ENCODE results near the gene MRPL51. TPM values are rescaled to one million over a fixed set of nuclear protein-coding genes. Genes with fewer than 3 reads are reported as not detected.

Gene MRPL51
- total and polyA plus RNA-seq, 2 of the 8 experiments (the other 6 are each of a cell fraction or from before 2014, with no cell fraction given): 119 to 331 TPM

GRCh38 chr12:6523708-6524107 lies 30.6 kb upstream of the MRPL51 start:
- Histone ChIP-seq H2AK5ac (ENCODE audit: low read depth, low read length) (no peak overlapping the region), H2BK12ac (ENCODE audit: low read depth, low read length) (no peak overlapping the region), H2BK15ac (ENCODE audit: low read length) (no peak overlapping the region), H3K9me3 (ENCODE audit: insufficient read depth in 2 of 2, low read depth in 1 of 2, low read length in 1 of 2) (no peaks in the 10 kb centered on the region), H3K4me2 (ENCODE audit: insufficient read depth in 1 of 2, low read depth in 2 of 2, low read length in 2 of 2) (no peak overlapping the region), H3K23me2 (ENCODE audit: low read depth, low read length) (peaks cover 1% of the 10 kb centered on the region; the same call in 1 of the 2 replicates), H3K27me3 (replicated peaks in 1 of 4; ENCODE audit: control insufficient read depth in 3 of 4, extremely low read depth in 1 of 4, insufficient read depth in 3 of 4, low read length in 3 of 4) (no peaks in the 10 kb centered on the region), H4K5ac (ENCODE audit: insufficient read length, low read depth, low read length) (no peak overlapping the region), H2BK120ac (replicated peaks; ENCODE audit: low read depth, low read length) (no peak overlapping the region), H4K20me1 (replicated peaks in 1 of 2; ENCODE audit: control insufficient read depth in 1 of 2, insufficient read depth in 2 of 2, low read length in 2 of 2) (peaks cover 3 to 8% of the 10 kb centered on the region in 2 experiments), H3K23ac (ENCODE audit: insufficient read length) (no peak overlapping the region), H2BK5ac (ENCODE audit: low read depth, low read length) (no peak overlapping the region), H3K79me2 (ENCODE audit: control insufficient read depth in 1 of 2, insufficient read depth in 2 of 2, low read length in 2 of 2) (no peaks in the 10 kb centered on the region), H2BK20ac (ENCODE audit: low read length) (no peak overlapping the region), H3K56ac (replicated peaks; ENCODE audit: insufficient read length, low read depth, low read length) (no peak overlapping the region), H3K4me3 (ENCODE audit: extremely low read depth in 1 of 4, insufficient read depth in 2 of 4, low read depth in 3 of 4, low read length in 4 of 4) (no peak overlapping the region), H4K8ac (ENCODE audit: extremely low read depth, insufficient read depth, low read length) (no peak overlapping the region), H4K91ac (replicated peaks; ENCODE audit: insufficient read length, low read length) (no peak overlapping the region), H3K27ac (ENCODE audit: low read depth, low read length) (no peak overlapping the region), H3K79me1 (ENCODE audit: low read depth, low read length) (no peaks in the 10 kb centered on the region), H3K4me1 (replicated peaks in 1 of 4; ENCODE audit: control insufficient read depth in 3 of 4, insufficient read depth in 4 of 4, low read length in 3 of 4) (peaks cover 0 to 1% (median 0%) of the 10 kb centered on the region in 4 experiments; a peak in 1 of 7 replicates), H3K9ac (replicated peaks in 1 of 4; ENCODE audit: extremely low read depth in 1 of 4, low read depth in 3 of 4, low read length in 3 of 4) (no peak overlapping the region), H2AFZ (ENCODE audit: low read length) (no peak overlapping the region), H3K14ac (ENCODE audit: insufficient read length) (no peak overlapping the region), H3K4ac (replicated peaks; ENCODE audit: insufficient read length, low read depth, low read length) (no peak overlapping the region), H3K36me3 (ENCODE audit: control insufficient read depth in 2 of 4, insufficient read depth in 4 of 4, low read length in 3 of 4) (peaks cover 65 to 95% (median 88%) of the 10 kb centered on the region in 4 experiments), H3K18ac (ENCODE audit: extremely low read depth, low read length) (no peak overlapping the region)
- 87% methylated on average over 3 of the region's 3 CpGs; no CpG with 5 or more reads in 1 of the 2 experiments for WGBS, 2 experiments (ENCODE audit: extremely low coverage in 1 of 2, insufficient coverage in 1 of 2, insufficient read length in 1 of 2, insufficient replicate concordance in 2 of 2, low coverage in 1 of 2, low lambda C conversion rate in 2 of 2, missing lambda C conversion rate in 1 of 2)
- FAIRE-seq (no peak), DNase-seq (ENCODE audit: low read depth in 1 of 2, low spot score in 2 of 2) (no peak)
- CTCF ChIA-PET (ENCODE audit: partially characterized antibody): interaction anchor here (1.0 to 1.4 kb wide), 3 partner anchors 9 to 76 kb away, joined by 3 to 5 read pairs (median 4); no protein-coding TSS in a partner anchor
- no peak for TF ChIP-seq CBX5 (IDR thresholded peaks at IDR 0.05; ENCODE audit: low read depth, low read length)
- TF ChIP-seq NANOG (IDR thresholded peaks at IDR 0.05; ENCODE audit: insufficient read depth, low read depth, low read length, poor library complexity, severe bottlenecking): no peak
- TF ChIP-seq BCL11A (IDR thresholded peaks at IDR 0.05; ENCODE audit: low read depth in 2 of 2, low read length in 2 of 2): no peak
- no peak for TF ChIP-seq CEBPB (IDR thresholded peaks at IDR 0.05; ENCODE audit: low read depth, low read length)
- no peak for TF ChIP-seq SIN3A (conservative IDR thresholded peaks at IDR 0.05 in 1 of 2, IDR thresholded peaks at IDR 0.05 in 1 of 2; ENCODE audit: low read depth in 1 of 2, low read length in 2 of 2)
- TF ChIP-seq ASH2L (IDR thresholded peaks at IDR 0.05; ENCODE audit: low read length): no peak
- no peak for TF ChIP-seq SP2 (IDR thresholded peaks at IDR 0.05; ENCODE audit: low read length)
- TF ChIP-seq TEAD4 (IDR thresholded peaks at IDR 0.05; ENCODE audit: low read depth, low read length): no peak
- no peak for TF ChIP-seq CREB1 (IDR thresholded peaks at IDR 0.05)
- TF ChIP-seq YY1 (IDR thresholded peaks at IDR 0.05; ENCODE audit: low read depth, low read length): no peak
- no peak for TF ChIP-seq PHF8 (conservative IDR thresholded peaks at IDR 0.05; ENCODE audit: low read depth, low read length)
- POLR2A ChIA-PET (ENCODE audit: partially characterized antibody): interaction anchor here (0.7 to 14.8 kb wide), 3 partner anchors 15 to 49 kb away, joined by 3 to 188 read pairs (median 3); partner anchors contain the start of gene GAPDH

All from H1 (cell line).